ENCODE results near the gene CELA3A. TPM values are rescaled to one million over a fixed set of nuclear protein-coding genes. Genes with fewer than 3 reads are reported as not detected.

CELA3A gene
- total RNA-seq, 1 donor from 2014 or later: 3.1 TPM

- Mint-ChIP-seq H3K27me3 (no peaks in the 10 kb centered on the region), H3K9me3 (ENCODE audit: low read depth) (no peaks in the 10 kb centered on the region), H3K27ac (peak overlapping the region; percentile 64), H3K4me3 (ENCODE audit: low read depth) (no peak overlapping the region), H3K4me1 (ENCODE audit: low read depth) (peaks cover 20% of the 10 kb centered on the region), H3K36me3 (ENCODE audit: insufficient read depth) (no peaks in the 10 kb centered on the region)
- DNase-seq (ENCODE audit: low spot score, unreplicated experiment): no peak
- TF ChIP-seq CTCF (IDR thresholded peaks at IDR 0.05; ENCODE audit: unreplicated experiment): no peak
These were observed 38.3 kb downstream of the CELA3A start for GRCh38 chr1:22039594-22040285.

GRCh38 chr1:22040286-22040623 is 38.8 kb downstream of the CELA3A start:
- H3K4me1 Mint-ChIP-seq (ENCODE audit: low read depth): peaks cover 24% of the 10 kb centered on the region
- DNase-seq (ENCODE audit: low spot score, unreplicated experiment): no peak
- H3K27ac Mint-ChIP-seq: no peak overlapping the region
- no peak for TF ChIP-seq CTCF (IDR thresholded peaks at IDR 0.05; ENCODE audit: unreplicated experiment)
- peaks cover under 1% of the 10 kb centered on the region for H3K9me3 Mint-ChIP-seq (ENCODE audit: low read depth)
- no peak overlapping the region for H3K4me3 Mint-ChIP-seq (ENCODE audit: low read depth)
- H3K36me3 Mint-ChIP-seq (ENCODE audit: insufficient read depth): peaks cover under 1% of the 10 kb centered on the region
- no peaks in the 10 kb centered on the region for H3K27me3 Mint-ChIP-seq

GRCh38 chr1:22041505-22041904 is 40.0 kb downstream of the CELA3A start:
- Mint-ChIP-seq H3K27me3 (no peaks in the 10 kb centered on the region), H3K27ac (no peak overlapping the region)

GRCh38 chr1:22043198-22043769 is 41.8 kb downstream of the CELA3A start:
- H3K27me3 Mint-ChIP-seq: no peaks in the 10 kb centered on the region
- H3K9me3 Mint-ChIP-seq (ENCODE audit: low read depth): peaks cover 4% of the 10 kb centered on the region
- peak overlapping the region; percentile 39 for H3K4me3 Mint-ChIP-seq (ENCODE audit: low read depth)

More at GRCh38 chr1:22041505-22041904, 40.0 kb downstream of the CELA3A start:
- Mint-ChIP-seq H3K4me3 (ENCODE audit: low read depth) (no peak overlapping the region), H3K4me1 (ENCODE audit: low read depth) (peaks cover 26% of the 10 kb centered on the region), H3K9me3 (ENCODE audit: low read depth) (peaks cover 4% of the 10 kb centered on the region), H3K36me3 (ENCODE audit: insufficient read depth) (peaks cover 3% of the 10 kb centered on the region)
- DNase-seq (ENCODE audit: low spot score, unreplicated experiment): no peak
- TF ChIP-seq CTCF (IDR thresholded peaks at IDR 0.05; ENCODE audit: unreplicated experiment): no peak

More at GRCh38 chr1:22043198-22043769, 41.8 kb downstream of the CELA3A start:
- Mint-ChIP-seq H3K27ac (peak overlapping the region; percentile 82), H3K4me1 (ENCODE audit: low read depth) (peaks cover 26% of the 10 kb centered on the region), H3K36me3 (ENCODE audit: insufficient read depth) (peaks cover 3% of the 10 kb centered on the region)
- no peak for DNase-seq (ENCODE audit: low spot score, unreplicated experiment)
- no peak for TF ChIP-seq CTCF (IDR thresholded peaks at IDR 0.05; ENCODE audit: unreplicated experiment)

Measured in progenitor cell of endocrine pancreas (in vitro differentiated cells).